Measurements from ENCODE around the gene STXBP5.

The STXBP5 gene

DNA sequence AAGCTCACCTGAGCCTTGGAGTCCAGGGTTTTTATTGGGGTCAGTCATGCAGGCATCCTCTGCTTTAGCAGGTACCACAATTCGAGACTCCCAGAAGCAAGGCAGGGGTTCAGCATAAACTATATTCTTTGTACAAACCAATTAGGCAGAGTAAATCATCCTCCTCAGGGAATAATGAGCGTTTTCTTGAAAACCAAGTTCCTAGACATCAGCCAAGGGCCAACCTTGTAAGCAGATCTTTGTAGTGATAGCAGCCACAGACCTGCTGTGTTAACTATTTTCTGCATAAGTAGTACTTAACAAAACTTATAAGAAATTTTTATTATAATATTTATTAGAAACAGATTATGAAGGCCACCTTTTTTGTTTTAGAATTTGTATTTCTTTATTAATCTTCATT is 74.7 kb downstream of the STXBP5 start:
- H3K36me3 Mint-ChIP-seq = peaks cover 18% of the 10 kb centered on the region
- peaks cover 34% of the 10 kb centered on the region for H3K4me1 Mint-ChIP-seq
- H3K9me3 Mint-ChIP-seq = no peaks in the 10 kb centered on the region
- H3K27me3 Mint-ChIP-seq = no peaks in the 10 kb centered on the region
- H3K27ac Mint-ChIP-seq = no peak overlapping the region
- no peak overlapping the region for H3K4me3 Mint-ChIP-seq

DNA sequence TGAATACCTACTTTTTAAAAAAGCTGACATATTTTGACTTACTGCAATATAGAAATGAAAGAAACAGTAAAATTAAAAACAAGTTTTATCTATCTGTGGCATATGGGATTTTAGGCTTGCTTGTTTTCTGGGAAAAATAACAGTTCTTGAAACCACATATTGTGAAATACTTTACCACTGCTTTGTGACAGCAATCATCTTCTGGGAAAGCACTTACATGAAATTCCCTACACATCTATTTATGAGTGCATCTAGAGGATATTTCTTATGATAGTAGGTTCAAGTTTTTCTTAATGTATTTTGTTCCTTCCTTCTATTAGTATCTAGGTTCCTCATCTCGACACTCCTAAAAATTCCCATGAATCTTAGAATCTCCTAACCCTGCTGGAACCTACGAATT is 75.2 kb downstream of the STXBP5 start:
- H3K36me3 Mint-ChIP-seq = peaks cover 18% of the 10 kb centered on the region
- no peaks in the 10 kb centered on the region for H3K9me3 Mint-ChIP-seq
- H3K27ac Mint-ChIP-seq = peak overlapping the region; percentile 59
- no peaks in the 10 kb centered on the region for H3K27me3 Mint-ChIP-seq
- H3K4me1 Mint-ChIP-seq = peaks cover 38% of the 10 kb centered on the region
- no peak overlapping the region for H3K4me3 Mint-ChIP-seq

DNA sequence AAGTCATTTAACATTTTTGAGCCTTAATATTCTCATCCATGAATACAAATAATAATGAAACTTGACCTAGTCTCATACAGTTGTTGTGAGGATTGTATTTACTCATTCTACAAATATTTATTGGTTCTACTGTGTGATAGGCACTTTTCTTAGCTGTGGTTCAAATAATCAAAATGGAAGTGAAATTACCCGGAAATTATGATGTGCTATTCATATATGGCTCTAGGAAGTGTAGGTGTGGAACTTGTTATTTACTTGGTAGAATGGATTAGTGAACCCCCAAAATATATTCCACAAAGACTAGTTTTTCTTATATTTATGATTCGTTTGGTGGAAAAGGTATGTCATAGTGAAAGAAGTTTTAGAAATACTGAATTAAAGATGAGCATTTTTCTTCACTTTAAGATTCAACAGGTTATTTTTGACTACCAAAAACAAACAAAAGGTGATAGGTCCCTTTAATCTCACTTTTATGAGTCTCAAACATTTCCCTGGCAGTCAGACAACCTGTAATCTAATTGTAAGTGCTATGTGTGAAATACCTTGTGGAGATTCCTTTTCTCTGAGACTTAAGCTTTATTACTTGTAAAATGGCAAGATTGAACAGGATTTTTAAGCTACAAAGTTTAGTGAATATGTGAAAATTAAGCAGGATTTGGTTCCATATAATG is 77.8 kb downstream of the STXBP5 start:
- no peaks in the 10 kb centered on the region for H3K9me3 Mint-ChIP-seq
- H3K36me3 Mint-ChIP-seq = peaks cover 12% of the 10 kb centered on the region
- peaks cover 47% of the 10 kb centered on the region for H3K4me1 Mint-ChIP-seq
- H3K27me3 Mint-ChIP-seq = no peaks in the 10 kb centered on the region
- peak overlapping the region; percentile 31 for H3K27ac Mint-ChIP-seq
- no peak overlapping the region for H3K4me3 Mint-ChIP-seq

- Mint-ChIP-seq H3K27me3 (no peaks in the 10 kb centered on the region), H3K4me3 (no peak overlapping the region), H3K4me1 (peaks cover 47% of the 10 kb centered on the region), H3K36me3 (peaks cover 9% of the 10 kb centered on the region), H3K27ac (no peak overlapping the region), H3K9me3 (no peaks in the 10 kb centered on the region)
Observed at GRCh38 chr6:147282566-147282959, 78.3 kb downstream of the STXBP5 start.

DNA sequence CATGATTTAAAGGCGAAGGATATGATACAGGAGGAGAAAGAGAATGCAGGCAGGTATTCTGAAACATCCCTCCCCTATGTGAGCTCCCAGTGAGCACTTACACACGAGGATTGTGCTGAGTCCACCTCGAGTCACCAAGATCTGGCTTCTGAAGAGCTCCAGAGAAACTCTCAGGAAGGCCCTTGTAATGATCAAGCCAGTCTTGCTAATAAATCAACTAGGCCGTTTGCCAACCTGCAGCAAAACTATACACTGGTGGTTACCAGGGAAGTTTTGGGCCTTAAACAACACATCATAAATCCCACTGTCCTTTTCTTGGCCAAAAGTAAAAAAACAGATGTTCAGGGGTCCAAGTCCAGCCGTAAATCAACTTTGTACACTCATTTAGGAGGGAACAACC is 79.2 kb downstream of the STXBP5 start:
- Mint-ChIP-seq H3K27ac (peak overlapping the region; percentile 7), H3K4me3 (no peak overlapping the region), H3K27me3 (no peaks in the 10 kb centered on the region), H3K9me3 (no peaks in the 10 kb centered on the region), H3K4me1 (peaks cover 47% of the 10 kb centered on the region), H3K36me3 (peaks cover 9% of the 10 kb centered on the region)

DNA sequence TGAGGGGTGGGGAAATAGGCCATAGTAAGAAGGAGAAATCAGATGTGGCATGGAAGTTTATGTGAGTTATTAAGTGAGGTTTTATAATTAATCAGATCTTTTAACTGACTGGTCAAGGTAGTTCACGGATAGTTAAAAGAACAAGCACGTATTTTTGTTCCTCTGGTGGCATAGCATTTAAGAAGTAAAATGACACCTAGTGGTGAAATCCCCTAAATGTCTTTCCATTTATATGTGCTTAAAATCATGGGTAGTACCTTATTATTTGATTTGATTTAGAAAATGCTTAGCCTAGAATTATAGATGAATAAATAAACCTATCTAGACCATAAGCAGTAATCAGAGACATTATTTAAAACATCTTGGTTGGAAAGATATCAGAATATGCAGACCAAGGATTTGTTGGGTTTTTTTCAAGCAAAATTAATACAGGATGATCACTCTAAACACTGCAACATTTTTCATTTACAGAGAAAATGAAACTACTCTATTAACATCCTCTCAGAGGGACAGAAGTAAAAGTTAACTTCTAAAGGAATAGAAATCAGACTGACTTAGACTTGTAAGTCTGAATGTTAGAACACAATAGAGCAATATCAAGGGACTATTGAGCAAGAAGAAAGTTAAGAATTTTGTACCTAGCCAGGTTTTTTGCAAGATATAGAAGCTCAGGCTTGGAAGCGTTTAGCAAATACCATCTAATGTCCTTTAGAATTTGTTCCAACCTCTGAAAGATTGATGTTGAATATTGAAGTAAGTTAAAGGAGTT is 81.1 kb downstream of the STXBP5 start:
- Mint-ChIP-seq H3K4me1 (peaks cover 32% of the 10 kb centered on the region), H3K27me3 (no peaks in the 10 kb centered on the region), H3K9me3 (no peaks in the 10 kb centered on the region), H3K36me3 (peaks cover 7% of the 10 kb centered on the region), H3K4me3 (no peak overlapping the region), H3K27ac (no peak overlapping the region)

DNA sequence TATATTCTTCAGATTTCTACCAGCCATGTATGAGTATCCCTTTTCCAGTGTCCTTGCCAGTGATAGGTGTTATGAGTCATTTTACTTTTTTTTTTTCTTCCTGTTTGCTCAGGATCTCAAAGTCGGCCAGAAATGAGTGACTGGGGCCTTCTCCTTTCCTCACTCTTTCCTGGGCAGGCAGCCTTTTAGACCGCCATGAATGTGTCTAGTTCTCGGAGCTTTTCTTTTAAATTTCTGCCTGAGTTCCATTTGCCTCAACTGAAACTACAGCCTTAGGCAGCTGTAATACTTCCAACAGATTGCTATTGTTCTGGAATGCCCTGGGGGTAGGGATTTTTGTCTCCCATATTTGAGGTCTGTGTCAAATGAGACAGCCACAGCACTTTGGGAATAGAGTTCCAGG is 83.7 kb downstream of the STXBP5 start:
- H3K27ac Mint-ChIP-seq = no peak overlapping the region
- no peak overlapping the region for H3K4me3 Mint-ChIP-seq
- peaks cover 19% of the 10 kb centered on the region for H3K4me1 Mint-ChIP-seq
- H3K27me3 Mint-ChIP-seq = no peaks in the 10 kb centered on the region
- H3K9me3 Mint-ChIP-seq = no peaks in the 10 kb centered on the region
- peaks cover 10% of the 10 kb centered on the region for H3K36me3 Mint-ChIP-seq

DNA sequence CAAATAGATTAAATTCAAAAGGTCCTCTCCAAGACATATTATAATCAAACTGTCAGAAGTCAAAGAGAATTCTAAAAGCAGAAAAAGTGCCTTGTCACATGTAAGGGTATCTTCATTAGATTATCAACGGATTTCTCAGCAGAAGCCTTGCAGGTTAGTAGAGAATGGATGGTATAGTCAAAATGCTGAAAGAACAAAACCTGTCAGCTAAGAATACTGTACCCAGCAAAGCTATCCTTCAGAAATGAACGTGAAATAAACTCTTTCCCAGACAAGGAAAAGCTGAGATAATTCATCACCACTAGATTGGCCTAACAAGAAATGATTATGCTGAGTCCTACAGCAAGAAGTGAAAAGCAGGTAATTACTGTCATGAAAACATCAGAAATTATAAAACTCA is 92.9 kb downstream of the STXBP5 start:
- H3K4me3 Mint-ChIP-seq = no peak overlapping the region
- no peak overlapping the region for H3K27ac Mint-ChIP-seq
- peaks cover 17% of the 10 kb centered on the region for H3K9me3 Mint-ChIP-seq
- peaks cover 14% of the 10 kb centered on the region for H3K4me1 Mint-ChIP-seq
- H3K27me3 Mint-ChIP-seq = no peaks in the 10 kb centered on the region
- H3K36me3 Mint-ChIP-seq = peaks cover 47% of the 10 kb centered on the region

- H3K4me3 Mint-ChIP-seq = peak overlapping the region; percentile 2
- H3K9me3 Mint-ChIP-seq = peaks cover 21% of the 10 kb centered on the region
- no peak overlapping the region for H3K27ac Mint-ChIP-seq
- H3K4me1 Mint-ChIP-seq = peaks cover 14% of the 10 kb centered on the region
- H3K36me3 Mint-ChIP-seq = peaks cover 50% of the 10 kb centered on the region
- H3K27me3 Mint-ChIP-seq = no peaks in the 10 kb centered on the region
Observed at GRCh38 chr6:147297663-147298316, 93.6 kb downstream of the STXBP5 start.

DNA sequence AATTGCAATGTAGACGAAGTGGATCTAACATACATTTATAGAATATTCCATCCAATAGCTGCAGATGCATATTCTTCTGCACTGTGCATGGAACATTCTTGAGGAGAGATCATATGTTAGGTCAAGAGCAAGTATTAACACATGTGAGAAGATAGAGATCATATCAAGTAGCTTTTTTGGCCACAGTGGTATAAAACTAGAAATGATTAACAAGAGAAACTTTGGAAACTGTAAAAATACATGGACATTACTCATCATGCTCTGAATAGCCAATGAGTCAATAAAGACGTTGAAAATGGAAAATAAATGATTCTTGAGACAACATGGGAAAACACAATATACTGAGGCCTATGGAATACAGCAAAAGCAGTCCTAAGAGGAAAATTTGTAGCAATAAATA is 94.2 kb downstream of the STXBP5 start:
- peaks cover 24% of the 10 kb centered on the region for H3K9me3 Mint-ChIP-seq
- H3K36me3 Mint-ChIP-seq = peaks cover 48% of the 10 kb centered on the region
- H3K27me3 Mint-ChIP-seq = no peaks in the 10 kb centered on the region
- H3K4me1 Mint-ChIP-seq = peaks cover 14% of the 10 kb centered on the region
- peak overlapping the region; percentile 63 for H3K27ac Mint-ChIP-seq
- H3K4me3 Mint-ChIP-seq = no peak overlapping the region

- no peak overlapping the region for H3K27ac Mint-ChIP-seq
- H3K4me3 Mint-ChIP-seq = no peak overlapping the region
- no peaks in the 10 kb centered on the region for H3K27me3 Mint-ChIP-seq
- peaks cover 30% of the 10 kb centered on the region for H3K9me3 Mint-ChIP-seq
- H3K36me3 Mint-ChIP-seq = peaks cover 49% of the 10 kb centered on the region
- H3K4me1 Mint-ChIP-seq = peaks cover 17% of the 10 kb centered on the region
Observed at GRCh38 chr6:147299035-147299434, 94.8 kb downstream of the STXBP5 start.

DNA sequence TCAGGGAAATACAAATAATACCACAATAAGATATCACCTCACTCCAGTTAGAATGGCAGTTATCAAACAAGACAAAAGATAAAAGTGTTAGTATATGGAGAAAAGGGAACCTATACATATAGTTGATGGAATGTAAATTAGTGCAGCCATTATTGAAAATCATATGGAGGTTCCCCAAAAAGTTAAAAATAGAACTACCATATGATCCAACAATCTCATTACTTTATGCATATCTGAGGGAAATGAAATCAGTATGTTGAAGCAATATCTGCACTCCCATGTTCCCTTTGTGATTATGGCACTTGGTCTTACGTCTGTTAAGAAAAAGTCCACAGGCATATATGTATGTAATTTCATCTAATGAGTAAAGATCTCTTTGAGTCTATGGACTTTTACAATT is 96.9 kb downstream of the STXBP5 start:
- Mint-ChIP-seq H3K4me3 (no peak overlapping the region), H3K27ac (no peak overlapping the region), H3K36me3 (peaks cover 40% of the 10 kb centered on the region), H3K4me1 (peaks cover 17% of the 10 kb centered on the region), H3K9me3 (peaks cover 22% of the 10 kb centered on the region), H3K27me3 (no peaks in the 10 kb centered on the region)

DNA sequence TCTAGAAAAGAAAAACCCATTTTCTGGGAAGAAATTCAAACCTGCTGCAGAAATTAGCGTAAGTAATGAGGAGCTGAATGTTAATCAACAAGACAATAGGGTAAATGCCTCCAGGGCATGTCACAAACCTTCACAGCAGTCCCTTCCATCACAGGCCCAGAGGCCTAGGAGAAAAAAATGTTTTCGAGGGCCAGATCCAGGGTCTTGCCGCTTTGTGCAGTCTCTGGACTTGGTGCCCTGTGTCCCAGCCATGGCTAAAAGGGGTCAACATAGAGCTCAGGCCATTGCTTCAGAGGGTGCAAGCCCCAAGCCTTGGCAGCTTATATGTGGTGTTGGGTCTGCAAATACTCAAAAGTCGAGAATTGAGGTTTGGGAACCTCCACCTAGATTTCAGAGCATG is 99.8 kb downstream of the STXBP5 start:
- Mint-ChIP-seq H3K36me3 (peaks cover 24% of the 10 kb centered on the region), H3K27me3 (no peaks in the 10 kb centered on the region), H3K4me3 (peak overlapping the region; percentile 1), H3K9me3 (peaks cover 18% of the 10 kb centered on the region), H3K4me1 (peaks cover 4% of the 10 kb centered on the region), H3K27ac (no peak overlapping the region)

- Mint-ChIP-seq H3K4me3 (no peak overlapping the region), H3K27ac (no peak overlapping the region), H3K36me3 (peaks cover 5% of the 10 kb centered on the region), H3K4me1 (no peaks in the 10 kb centered on the region), H3K27me3 (no peaks in the 10 kb centered on the region), H3K9me3 (no peaks in the 10 kb centered on the region)
Observed at GRCh38 chr6:147310521-147310920, 106.3 kb downstream of the STXBP5 start.

DNA sequence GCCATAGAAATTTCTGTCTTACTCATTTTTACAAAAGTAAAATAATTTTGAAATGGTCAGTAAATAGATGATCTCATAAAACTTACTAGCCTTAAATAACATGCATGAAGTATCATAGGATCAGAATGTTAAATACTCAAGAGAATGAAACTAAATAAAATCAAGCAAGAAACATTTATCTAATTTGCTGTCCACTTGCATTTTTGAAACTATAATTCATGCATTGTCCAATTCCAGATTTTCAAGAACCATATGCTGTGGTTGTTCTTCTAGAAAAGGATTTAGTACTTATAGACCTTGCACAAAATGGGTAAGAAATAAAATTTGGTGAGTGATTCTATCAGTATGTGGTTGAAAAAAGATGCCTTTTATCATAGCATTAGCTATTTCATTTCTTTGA is 107.0 kb downstream of the STXBP5 start:
- H3K36me3 Mint-ChIP-seq = peaks cover 8% of the 10 kb centered on the region
- no peak overlapping the region for H3K4me3 Mint-ChIP-seq
- no peaks in the 10 kb centered on the region for H3K4me1 Mint-ChIP-seq
- no peaks in the 10 kb centered on the region for H3K9me3 Mint-ChIP-seq
- no peak overlapping the region for H3K27ac Mint-ChIP-seq
- no peaks in the 10 kb centered on the region for H3K27me3 Mint-ChIP-seq

GRCh38 chr6:147321260-147321659 is 117.0 kb downstream of the STXBP5 start:
- Mint-ChIP-seq H3K9me3 (no peaks in the 10 kb centered on the region), H3K4me1 (peaks cover 26% of the 10 kb centered on the region), H3K27ac (no peak overlapping the region), H3K36me3 (peaks cover 5% of the 10 kb centered on the region), H3K4me3 (no peak overlapping the region), H3K27me3 (no peaks in the 10 kb centered on the region)

Measured in activated naive CD4-positive, alpha-beta T cell treated with anti-CD3 and anti-CD28 coated beads, Interleukin-2, amount 50 U/mL, for 24 hours (primary cell).